PFSK-1 (cell line): ENCODE results near the gene TEX29.

Source experiments
- FOXP2 ChIP-seq: optimal IDR thresholded peaks from 2 replicates; pipeline ENCODE3; 2011; ENCODE audit warnings: borderline replicate concordance, control low read depth, inconsistent platforms; ENCODE audit not compliant: insufficient read depth; ENCODE audit errors: extremely low read length, extremely low read depth
- POLR2AphosphoS5 ChIP-seq: IDR thresholded peaks from 2 replicates; pipeline ENCODE4 v1.6.1; 2012; ENCODE audit warnings: low read depth, mild to moderate bottlenecking, control low read depth, low read length, moderate library complexity
- REST ChIP-seq, 2 experiments: IDR thresholded peaks; 2 replicates each; pipeline versions ENCODE4 v1.6.1 to v1.8.0; 2011 to 2012; ENCODE audit warnings: low read depth in 2 of 2, low read length in 2 of 2, control low read depth in 1 of 2, inconsistent platforms in 1 of 2, mild to moderate bottlenecking in 1 of 2, moderate library complexity in 1 of 2; ENCODE audit not compliant: insufficient read depth in 1 of 2
- SIN3A ChIP-seq: IDR thresholded peaks from 2 replicates; pipeline ENCODE4 v1.6.1; 2012; ENCODE audit warnings: mild to moderate bottlenecking, low read length, moderate library complexity, borderline replicate concordance; ENCODE audit not compliant: insufficient read depth
- TAF1 ChIP-seq: IDR thresholded peaks from 2 replicates; pipeline ENCODE4 v1.6.1; 2012; ENCODE audit warnings: low read length, control low read depth, borderline replicate concordance; ENCODE audit not compliant: insufficient read depth

GRCh38 chr13:111383591-111384440, 63.4 kb downstream of the TEX29 start:
- no peak for TF ChIP-seq REST (IDR thresholded peaks at IDR 0.05; ENCODE audit: insufficient read depth in 1 of 2, low read depth in 2 of 2, low read length in 2 of 2)
- no peak for TF ChIP-seq POLR2AphosphoS5
- TF ChIP-seq TAF1, result no peak
- no peak for TF ChIP-seq SIN3A
- TF ChIP-seq FOXP2, result no peak
